NCI-H526 treated with DMSO at 0.1 percent for 48 hours (cell line): ENCODE results near the gene DGKQ.

Experiments
- DNase-seq: peaks from one replicate; lab custom pipeline; 2025; lab: John Stamatoyannopoulos, UW

DGKQ gene

DNA sequence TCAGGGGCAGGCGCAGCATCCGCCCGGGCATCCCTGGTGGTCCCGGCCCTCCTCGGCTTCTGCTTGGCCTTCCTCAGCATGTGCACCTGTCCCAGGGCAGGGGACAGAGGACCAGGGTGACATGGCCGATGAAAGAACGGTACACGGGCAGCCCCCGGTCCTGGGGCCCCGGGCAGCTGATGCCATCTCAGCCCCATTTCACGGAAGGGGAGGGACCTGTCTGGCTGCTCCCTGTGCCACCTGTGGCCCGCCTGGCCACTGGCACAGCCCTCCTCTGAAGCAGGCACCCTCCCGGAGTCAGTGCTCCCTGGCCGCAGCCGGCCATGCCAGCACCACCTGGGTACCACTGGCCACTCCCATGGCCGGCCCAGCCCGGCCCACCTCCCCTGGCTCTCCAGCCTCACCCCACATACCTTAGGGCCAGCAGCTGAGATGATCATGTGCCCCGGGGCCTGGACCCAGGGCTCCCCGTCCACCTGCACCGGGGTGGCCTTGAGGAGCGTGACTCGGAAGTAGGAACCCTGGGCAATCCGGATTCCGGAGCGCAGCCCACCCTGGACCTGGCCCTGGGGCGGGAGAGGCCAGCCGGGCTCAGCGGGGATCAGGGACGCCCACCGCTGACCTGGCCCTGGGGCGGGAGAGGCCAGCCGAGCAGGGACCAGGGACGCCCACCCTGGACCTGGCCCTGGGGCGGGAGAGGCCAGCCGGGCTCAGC, 12.6 kb downstream of the DGKQ start:
- DNase-seq: no peak

DNA sequence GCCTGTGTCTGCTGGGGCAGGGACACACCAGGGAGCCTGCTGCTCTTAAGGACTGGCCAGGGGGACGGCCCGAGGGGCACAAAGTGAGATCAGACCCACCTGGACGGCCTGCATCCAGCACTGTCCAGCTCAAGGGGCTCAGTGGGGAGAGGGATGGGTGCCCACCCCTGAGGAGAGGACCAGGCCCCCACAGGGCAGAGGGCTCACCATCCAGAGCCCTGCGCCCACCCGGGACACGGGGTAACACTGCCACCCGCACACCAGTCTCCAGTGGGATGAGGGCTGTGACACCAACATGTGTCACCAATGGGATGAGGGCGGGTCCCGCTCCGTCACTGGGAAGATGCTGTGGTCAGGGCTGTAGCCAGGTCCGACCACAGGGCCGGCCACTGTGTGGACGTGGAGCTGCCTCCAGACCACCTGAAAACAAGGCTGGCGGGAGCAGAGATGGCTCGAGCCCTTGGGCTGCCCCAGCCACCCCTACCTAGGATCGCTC, 13.2 kb downstream of the DGKQ start:
- DNase-seq: no peak

DNA sequence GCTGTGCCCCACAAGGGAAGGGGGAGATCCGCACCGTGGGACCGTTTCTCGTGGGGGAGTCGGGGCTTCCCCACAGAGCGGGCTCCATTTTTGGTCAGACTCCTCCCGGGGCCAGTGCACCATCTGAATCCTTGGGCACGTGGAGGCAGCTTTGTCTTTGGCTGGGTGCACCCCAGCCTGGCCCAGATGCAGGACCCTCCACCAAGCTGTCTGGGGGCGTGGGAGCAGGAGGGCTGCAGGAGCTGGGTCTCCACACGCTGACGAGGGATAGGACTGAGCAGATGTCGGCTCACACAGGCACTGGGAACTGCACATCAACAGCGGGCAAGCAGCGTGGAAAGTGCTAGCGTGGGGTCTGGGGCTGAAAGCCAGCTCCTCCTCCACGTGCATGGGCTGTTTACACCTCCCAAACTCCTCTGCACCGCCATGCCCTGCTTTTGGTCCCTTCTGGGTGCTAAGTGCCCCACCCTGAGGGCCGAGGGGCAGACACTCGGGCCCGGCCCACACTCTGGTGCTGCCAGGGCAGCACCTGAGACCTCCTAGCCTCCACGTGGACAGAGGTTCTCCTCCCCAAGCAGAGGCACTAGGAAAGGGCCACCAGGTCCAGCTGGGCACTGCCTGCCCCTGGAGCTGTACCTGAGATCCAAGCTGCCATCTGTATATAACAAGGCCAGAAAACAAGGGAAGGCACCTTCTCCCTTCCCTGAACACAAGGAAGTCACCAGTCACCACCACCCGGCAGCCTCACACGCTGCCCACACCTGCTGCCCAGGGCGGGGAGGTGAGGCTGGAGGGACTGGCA, 13.8 kb downstream of the DGKQ start:
- DNase-seq: no peak

DNA sequence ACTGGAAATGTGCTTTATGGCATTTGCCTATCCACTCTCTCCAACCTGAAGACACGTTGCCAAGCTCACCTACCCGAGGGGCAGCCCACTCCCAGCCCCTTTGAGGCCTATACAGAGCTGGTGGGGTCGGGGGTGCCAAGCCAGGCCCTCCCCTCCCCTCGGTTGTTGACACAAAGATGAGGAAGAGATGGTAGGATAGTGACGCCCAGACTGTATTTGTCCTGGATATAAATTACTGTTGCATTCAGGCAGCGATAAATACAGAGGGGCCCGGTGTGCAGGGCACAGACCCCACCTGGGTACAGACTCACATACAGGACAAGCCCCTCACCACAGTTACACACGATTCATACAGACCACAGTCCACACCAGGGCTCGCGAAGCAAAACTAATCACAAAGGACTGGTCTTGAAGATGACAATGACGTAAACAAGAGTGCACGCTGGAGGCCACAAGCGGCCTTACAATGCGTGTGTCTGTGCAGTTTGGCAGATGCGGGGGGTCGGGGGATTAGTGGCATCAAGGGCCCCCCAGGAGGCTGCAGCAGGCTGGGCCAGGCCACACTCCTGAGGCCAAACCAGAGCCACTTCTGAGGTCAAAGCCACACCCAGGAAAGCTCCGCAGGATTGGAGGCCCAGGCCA, 14.6 kb downstream of the DGKQ start:
- no peak for DNase-seq

DNA sequence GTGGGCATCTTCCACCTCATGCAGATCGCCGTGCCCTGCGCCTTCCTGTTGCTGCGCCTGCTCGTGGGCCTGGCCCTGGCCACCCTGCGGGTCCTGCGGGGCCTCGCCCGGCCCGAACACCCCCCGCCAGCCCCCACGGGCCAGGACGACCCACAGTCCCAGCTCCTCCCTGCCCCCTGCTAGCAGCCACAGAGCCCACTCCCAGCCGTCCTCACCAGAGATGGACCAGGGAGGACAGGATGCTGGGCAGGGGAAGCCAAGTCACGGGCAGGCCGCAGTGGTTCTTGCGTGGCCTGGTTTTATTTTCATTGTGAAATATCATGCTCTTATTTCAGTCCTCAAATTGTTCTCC, 15.1 kb downstream of the DGKQ start:
- no peak for DNase-seq

DNA sequence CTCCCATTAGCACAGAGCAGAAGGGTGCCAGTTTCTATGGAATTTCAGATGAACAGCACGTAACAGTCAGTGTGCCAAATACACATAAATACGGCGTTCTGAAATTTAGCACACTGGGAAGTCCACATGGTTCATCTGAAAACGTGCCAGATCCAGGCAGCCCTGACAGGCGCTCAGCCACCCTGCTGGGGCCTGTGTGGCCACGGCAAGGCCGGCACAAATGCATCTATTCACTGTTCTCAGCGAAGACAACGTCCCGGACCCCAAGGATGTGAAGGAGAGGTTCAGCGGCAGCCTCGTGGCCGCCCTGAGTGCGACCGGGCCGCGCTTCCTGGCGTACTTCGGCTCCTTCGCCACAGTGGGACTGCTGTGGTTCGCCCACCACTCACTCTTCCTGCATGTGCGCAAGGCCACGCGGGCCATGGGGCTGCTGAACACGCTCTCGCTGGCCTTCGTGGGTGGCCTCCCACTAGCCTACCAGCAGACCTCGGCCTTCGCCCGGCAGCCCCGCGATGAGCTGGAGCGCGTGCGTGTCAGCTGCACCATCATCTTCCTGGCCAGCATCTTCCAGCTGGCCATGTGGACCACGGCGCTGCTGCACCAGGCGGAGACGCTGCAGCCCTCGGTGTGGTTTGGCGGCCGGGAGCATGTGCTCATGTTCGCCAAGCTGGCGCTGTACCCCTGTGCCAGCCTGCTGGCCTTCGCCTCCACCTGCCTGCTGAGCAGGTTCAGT, 15.6 kb downstream of the DGKQ start:
- DNase-seq: no peak

DNA sequence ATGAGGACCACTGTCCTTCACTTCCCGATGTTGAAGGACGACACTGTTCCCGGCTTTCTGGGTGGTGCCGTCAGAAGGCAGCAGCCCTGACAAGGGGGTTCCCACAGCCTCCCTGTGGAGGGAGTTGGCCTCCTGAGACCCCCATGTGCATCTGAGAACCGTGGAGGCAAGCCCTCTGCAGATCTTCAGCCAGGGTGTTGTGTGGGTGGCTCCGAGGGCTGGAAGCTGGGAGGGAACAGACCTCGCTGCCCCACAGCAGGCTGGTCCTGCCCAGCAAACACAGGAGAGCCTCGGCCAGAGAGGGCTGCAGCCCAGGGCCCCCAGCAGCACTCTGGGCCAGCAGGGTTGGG, 16.2 kb downstream of the DGKQ start:
- DNase-seq: no peak

DNA sequence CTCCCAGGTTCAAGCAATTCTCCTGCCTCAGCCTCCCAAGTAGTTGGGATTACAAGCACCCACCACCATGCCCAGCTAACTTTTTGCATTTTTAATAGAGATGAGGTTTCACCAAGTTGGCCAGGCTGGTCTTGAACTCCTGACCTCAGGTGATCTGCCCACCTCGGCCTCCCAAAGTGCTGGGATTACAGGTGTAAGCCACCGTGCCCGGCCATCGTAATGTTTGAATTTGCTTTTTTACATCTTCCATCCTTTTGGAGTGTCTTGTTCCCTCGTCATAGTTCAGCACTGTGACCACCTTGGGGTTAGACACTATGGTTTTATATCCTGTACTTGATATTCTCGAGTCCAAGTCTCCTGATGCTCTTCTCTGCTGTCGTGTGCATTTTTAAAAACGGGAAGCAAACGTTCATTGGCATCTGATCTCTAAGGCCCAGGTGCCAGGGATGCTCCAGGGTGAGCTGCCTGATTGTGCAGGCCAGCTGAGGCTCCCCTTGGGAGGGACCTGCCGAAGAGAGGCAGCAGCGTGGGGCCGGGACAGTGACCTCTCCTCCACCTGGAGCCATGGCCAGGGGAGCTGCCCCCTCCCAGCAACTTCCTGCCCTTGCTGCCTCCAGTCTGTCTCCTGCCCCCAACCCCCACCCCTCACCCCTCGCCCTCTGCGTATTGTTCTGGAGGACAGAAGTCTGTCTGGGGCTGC, 16.7 kb downstream of the DGKQ start:
- no peak for DNase-seq

DNA sequence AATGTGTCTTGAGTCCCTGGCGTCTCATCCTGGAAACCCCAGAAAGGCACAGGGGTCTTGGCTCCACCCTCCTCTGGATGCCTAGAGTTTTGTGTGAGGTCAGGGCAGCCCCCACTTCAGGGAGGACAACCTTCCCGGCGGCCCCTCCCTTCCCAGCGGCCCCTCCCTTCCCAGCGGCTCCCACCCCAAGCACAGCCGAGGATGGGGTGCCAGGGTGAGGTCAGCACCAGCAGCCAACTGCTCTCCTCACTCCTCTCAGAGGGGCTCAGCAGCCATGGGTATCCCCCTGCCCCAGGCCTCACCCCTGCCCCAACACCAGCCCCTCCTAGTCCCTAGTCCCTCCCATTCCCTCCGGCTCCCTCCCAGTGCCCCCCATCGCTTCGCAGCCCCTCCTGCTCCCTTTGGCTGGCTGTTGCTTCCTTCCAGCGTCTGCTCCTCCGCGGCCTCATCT, 17.4 kb downstream of the DGKQ start:
- DNase-seq: no peak

DNA sequence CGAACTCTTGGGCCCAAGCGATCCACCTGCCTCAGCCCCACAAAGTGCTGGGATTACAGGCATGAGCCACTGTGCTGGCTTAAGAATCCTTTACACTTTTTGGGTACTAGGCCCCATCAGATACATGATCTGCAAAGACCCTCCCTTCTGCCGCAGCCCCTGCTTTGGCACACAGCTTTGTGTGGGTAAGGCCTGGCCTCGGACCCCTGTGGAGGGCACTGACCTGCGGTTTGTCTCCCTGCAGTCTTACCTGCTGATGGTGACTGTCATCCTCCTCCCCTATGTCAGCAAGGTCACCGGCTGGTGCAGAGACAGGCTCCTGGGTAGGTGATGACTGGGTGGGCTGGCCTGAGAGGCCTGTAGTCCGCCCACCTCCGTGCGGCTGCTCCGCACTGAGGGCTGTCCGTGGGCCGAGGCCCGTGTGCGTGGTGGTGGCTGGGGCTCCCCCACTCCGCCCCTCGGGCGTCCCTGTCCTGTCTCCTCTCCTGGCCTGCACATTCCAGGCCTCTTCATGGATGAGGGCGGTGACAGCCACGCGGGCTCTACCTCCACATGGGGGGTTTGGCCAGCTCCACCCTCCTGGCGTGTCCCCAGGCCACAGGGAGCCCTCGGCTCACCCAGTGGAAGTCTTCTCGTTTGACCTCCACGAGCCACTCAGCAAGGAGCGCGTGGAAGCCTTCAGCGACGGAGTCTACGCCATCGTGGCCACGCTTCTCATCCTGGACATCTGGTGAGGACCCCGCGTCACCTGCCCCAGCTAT, 18.0 kb downstream of the DGKQ start:
- DNase-seq: no peak

DNA sequence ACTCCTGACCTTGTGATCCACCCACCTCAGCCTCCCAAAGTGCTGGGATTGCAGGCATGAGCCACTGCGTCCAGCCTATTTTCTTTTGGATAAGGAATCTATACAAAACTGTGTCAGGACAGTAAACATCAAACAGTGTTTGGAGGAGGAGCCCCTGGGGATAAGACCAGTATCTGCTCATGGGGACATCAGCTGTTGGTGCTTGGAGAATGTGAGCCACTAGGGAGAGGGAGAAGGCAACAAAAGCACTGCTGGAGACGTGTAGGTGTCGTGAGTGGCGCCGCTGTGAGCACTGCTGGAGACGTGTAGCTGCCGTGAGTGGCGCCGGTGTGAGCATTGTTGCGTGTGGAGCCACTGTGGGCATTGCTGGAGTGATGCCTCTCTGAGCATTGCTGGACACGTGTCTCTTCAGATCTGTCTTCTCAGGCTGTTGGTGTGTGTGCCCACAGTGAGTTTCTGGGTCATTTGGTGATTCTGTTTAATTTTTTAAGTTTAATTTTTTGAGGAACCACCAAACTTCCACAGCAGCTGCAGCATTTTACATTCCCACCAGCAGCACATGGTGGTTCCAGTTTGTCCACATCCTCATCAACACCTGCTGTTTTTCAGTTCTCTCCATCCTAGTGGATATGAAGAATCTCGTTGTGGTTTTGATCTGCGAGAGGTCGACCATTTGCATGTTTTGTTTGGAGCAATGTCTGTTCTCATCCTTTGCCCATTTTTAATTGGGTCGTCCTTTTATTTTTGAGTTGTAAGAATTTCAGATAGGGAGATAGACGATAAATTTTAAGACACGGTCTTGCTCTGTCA, 19.0 kb downstream of the DGKQ start:
- DNase-seq: no peak

DNA sequence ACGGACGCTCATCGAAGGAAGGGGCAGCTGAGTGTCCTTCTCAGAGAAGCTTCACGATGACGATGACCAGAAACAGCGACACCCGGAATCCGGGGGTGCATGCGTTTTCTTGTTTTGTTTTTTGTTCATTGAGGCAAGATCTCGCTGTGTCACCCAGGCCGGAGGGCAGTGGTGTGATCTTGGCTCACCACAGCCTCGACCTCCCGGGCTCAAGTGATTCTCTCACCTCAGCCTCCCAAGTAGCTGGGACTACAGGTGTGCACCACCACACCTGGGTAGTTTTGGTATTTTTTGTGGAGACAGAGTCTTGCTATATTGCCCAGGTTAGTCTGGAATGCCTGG, 19.8 kb downstream of the DGKQ start:
- DNase-seq: no peak

DNA sequence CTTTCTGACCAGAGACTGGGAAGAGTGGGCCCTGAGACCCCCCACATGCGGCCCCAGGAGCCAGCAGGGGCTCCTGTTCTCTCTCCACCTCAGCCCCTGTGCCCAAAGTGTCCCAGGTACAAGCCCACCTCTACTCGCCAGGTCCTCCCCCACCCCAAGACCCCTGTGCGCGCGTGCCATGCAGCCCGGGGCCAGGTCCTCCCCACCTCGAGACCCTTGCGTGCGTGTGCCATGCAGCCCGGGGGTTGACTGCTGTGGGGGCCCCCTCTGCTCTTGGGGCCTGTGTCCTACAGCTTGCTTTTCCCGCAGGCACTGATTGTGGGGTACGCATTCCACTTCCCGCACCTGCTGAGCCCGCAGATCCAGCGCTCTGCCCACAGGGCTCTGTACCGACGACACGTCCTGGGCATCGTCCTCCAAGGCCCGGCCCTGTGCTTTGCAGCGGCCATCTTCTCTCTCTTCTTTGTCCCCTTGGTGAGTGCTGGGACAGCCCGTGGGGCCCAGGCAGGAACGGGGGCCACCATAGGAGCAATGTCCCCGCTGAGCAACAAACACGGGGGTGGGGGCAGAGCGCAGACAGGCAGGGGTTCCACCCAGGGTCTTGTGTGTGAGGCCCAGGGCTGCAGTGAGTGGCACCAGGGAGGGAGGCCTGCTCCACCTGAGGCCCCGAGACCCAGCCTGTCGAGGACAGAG, 20.3 kb downstream of the DGKQ start:
- no peak for DNase-seq

DNA sequence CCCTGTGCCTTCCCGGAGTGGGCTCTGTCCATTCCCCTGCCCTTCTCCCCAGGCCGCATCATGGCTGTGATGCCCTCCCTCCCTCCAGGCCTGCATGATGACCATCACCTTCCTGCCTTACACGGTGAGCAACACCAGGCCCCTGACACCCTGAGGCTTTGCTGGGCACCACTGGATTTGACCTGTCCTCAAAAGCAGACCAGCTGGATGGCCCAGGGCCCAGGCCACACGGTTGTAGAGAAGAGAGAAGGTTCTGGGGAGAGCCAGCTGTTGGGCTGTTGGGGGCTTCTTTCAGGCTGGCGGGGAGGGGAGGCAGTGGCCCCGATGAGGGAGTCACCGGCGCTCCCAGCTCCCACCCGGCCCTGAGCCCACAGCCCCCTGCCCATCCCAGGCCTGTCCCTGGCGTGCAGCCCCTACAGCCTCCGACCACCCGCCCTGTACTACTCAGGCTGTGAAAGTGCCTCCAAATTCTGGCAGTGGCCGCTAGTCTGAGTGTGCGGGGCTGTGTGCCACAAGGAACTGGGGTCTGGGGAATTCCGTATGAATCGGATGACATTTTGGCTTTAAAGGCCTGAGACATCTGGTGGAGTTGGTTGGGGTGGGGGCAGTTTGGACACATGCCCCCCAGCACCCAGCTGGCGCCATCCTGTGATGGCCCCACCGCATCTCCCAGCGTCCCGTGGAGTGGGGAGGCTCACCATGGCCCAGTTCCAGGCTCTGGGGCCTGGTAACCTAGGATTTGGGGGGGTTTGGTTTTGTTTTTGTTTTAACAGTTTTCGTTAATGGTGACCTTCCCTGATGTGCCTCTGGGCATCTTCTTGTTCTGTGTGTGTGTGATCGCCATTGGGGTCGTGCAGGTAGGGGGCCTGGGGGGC, 21.5 kb downstream of the DGKQ start:
- DNase-seq: no peak

DNA sequence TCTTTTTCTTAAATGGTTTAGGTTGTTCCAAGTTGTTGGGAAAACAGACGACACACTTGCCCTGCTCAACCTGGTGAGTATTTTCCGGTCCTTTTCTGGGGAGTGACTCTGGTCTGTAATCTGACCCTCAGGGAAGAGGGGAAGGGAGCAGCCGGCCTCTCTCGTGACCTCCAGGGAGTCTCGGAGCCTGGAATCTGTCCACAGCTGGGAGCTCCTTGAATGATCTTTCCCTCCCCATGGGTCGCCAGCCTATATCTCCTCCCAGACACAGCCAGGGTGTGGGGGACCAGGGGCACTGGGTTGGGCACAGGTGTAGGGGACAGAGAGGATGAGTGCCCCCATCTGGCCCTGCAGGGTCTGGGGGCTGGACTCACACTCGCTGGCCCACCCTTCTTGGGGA, 22.2 kb downstream of the DGKQ start:
- no peak for DNase-seq

DNA sequence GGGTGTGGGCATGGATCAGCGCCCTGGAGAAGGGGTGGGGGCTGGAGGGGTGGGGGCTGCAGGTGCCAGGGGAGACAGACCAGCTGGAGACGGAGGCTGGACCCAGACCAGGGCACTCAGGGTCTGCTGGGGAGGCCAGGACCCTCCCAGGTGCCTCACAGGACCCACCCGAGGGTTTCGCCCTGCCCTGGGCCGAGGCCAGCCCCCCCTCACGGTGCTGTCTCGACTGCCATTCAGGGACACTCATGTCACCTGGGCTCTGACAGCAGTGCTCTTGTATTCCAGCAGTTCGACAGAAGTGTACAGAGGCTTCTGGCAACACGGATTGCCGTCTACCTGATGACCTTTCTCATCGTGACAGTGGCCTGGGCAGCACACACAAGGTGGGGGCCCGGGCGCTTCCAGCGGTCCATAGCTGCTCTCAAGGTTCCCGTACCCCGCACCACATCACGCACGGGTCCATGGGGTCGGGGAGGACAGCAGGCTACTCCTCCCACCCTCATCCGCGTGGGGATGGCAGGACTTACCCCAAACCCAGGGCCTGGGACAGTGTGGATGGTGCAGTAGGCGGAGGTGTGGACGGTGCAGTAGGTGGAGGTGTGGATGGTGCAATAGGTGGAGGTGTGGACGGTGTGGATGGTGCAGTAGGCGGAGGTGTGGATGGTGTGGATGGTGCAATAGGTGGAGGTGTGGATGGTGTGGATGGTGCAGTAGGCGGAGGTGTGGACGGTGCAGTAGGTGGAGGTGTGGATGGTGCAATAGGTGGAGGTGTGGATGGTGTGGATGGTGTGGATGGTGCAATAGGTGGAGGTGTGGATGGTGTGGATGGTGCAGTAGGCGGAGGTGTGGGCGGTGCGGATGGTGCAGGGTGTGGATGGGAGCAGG, 23.0 kb downstream of the DGKQ start:
- no peak for DNase-seq

DNA sequence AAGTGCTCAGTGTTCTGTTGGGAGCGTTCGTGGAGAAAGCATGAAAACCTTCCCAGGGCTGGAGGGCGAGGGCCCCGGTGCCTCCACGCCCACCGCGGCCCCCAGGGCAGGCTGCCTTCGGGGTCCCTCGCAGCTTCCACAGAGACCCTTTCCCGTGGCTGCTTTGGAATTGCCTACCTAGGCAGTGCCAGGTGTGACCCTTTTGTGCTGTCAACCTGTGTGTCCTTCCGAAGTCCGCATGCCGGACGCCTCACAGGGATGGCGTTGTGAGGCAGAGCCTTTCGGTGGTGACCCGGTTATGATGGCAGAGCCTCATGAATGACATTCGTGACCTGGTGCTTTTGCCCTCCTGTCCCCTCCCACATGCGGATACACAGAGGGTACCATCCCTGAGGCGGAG, 23.7 kb downstream of the DGKQ start:
- DNase-seq: no peak

DNA sequence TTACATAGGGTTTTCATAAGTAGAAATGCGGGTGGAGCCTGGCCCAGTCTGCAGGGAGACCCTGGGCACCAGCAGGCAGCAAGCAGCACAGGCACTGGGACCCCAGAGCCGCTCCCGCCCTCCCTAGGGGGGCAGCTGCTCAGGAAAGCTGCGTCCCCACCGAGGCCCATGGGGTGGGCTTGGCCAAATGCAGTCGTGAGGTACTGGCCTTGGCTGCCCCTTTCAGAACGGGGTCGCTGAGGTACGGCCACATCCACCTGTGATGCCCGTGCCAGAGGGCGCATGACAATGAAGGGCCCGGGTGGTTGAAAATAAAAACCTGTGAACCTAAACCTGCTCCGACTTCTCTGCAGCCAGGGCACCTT, 24.5 kb downstream of the DGKQ start:
- DNase-seq: no peak
